NCI-H2029 (cell line): ENCODE measurements around the gene NR6A1.
"Not testable (repeated sequence)": the region's sequence is repeated elsewhere in the genome, so short reads cannot be mapped to it uniquely, and the experiment has no call there.

Experiments
- DNase-seq: peaks from one replicate; lab custom pipeline; 2025; lab: John Stamatoyannopoulos, UW

Gene NR6A1

DNA sequence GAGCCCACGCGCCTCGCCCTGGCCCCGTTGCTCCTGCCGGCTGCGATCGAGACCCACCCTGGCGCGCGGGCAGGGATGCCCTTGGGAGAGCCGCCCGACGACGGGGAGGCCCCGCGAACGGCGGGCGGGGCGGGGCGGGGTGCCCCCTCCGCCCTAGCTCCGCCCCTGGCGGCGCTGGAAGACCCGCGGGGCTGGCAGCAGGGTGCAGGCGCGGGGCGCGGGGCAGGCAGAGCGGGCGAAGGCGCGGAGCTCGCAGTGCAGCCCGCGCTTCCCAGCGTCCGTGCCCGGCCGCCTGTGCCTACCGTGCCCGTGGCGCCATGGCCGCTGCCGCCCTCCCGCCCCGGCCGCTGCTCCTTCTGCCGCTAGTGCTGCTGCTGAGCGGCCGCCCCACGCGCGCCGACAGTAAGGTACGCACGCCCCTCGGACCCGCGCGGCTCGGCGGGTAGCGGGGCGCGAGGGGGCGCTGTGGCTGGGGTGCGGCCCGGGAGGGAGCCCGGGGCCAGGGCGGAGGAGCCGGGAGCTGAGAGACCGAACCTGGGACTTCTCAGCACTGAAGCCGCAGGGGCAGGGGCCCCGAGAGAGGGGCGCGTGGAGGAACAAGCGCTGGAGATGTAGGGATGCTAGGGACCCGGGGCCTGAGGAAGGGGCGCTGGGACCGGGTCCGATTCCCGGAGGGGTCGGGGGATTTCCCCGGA lies 6.0 kb upstream of the NR6A1 start, which contains the start of gene OLFML2A:
Gene OLFML2A (plus strand): TSS at position 180 of the 695 bp plus-strand sequence. CDS start 138 bp downstream, at position 318.
- DNase-seq = no peak

- no peak for DNase-seq
Observed at GRCh38 chr9:124776618-124776953, 5.5 kb upstream of the NR6A1 start.

- peak; percentile 42 for DNase-seq
Observed at GRCh38 chr9:124774129-124774978, 3.2 kb upstream of the NR6A1 start.

DNA sequence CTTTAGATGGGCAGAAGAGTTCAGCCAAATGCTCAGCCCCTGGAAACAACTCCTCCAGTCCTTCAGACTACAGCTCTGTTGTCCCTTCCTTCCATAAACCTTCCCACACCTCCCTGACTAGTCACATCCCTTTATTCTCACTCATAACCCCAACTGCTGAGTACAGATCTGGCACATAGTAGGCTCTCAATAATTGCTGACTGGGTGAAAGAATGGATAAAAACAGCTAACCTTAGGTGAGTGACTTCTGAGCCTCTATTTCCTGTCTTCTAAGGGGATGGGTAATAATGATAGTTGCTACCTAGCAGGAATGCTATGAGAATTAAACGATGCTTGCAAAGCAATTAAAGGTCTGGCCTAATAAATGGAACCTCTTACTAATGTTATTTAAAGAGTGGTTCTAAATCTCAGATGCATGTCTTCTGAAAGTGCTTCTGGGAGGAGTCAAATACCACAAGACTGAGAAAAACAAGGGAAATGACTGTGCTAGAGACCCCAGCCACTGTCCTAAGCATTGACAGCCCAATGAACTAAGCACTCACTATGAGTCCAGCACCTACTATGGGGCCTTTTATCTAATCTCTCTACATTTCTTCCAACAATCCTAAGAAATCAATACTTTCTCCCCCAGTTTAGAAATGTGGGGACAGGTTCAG lies 2.5 kb upstream of the NR6A1 start:
- no peak for DNase-seq

DNA sequence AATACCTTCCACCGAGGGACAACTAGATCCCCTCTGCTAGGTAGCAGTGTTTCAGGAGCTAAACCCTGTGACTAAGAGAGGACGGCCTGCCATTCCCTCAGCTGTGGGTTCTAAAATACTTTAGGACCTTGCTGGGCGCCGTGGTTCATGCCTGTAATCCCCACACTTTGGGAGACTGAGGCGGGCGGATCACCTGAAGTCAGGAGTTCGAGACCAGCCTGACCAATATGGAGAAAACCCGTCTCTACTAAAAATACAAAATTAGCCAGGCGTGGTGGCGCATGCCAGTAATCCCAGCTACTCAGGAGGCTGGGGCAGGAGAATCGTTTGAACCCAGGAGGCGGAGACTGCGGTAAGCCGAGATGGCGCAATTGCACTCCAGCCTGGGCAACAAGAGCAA lies 1.8 kb upstream of the NR6A1 start:
- not testable (repeated sequence) for DNase-seq

- DNase-seq = peak; percentile 59
Observed at GRCh38 chr9:124771867-124772679, 962 bp upstream of the NR6A1 start.

DNA sequence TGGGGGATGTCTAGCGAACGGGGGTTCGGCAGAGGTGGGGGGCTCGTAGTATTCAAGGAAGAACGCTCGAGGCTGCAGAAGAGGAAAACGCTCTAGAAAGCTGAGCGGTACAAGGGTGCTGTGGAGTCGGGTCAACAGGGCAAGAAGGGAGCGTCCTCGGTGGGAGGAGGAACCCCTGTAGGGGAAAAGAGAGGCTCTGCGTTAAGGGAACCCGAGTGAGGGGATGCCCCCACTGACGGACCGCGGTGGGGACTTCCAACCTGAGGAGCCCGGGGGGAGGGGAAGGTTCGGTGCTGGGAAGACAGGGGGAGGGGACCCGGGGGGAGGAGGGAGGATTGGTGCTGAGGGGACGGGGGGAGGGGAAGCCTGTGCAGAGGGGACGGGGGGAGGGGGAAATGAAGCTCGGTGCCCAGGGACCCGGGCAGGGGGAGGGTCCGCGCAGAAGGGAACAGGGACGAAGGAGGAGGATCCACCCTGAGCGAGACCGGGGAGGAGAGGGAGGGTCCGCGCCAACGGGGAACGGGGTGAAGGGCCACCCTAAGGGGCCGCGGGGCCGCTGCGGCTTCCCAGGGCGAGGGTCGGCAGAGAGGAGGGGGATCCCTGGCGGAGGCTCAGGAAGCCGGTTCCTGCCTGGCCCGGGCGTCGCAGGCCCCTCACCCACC lies 621 bp downstream of the NR6A1 start:
- DNase-seq = no peak

GRCh38 chr9:124769549-124770358 lies 1.4 kb downstream of the NR6A1 start:
- DNase-seq = no peak

DNA sequence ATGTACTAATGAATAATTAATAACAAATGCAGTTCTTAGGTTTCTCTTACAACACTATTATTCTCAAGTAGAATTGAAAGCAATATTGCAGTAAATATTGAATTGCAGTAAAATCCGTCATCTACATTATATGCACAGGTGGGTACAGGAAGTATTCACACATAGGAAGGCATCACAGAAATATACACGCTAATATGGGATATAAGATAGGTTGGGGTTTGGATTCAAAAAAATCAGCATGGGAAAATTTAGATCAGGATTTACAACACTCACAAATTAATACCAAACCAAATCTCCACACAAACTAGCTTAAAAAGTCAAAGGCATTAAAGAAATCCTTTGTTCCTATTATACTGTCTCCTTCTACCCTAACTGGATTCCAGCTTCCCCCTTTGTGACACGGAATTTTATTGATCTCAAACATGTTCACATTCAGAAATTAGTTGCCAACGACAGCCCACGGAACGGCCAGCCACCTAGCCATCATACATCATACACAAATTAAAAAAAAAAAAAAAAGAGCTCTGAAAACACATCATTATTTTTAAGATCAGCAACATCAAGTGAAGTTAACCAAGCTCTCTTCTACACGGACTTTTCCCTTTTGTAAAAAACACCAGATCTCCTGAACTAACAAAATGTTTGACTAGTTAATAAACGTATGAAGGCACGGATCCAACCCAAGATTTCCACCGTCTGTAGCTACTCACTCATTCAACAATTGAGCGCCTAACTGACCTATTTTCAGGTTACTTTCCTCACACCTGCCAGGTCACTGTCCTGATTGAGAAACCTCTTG lies 2.2 kb downstream of the NR6A1 start:
- no peak for DNase-seq

DNA sequence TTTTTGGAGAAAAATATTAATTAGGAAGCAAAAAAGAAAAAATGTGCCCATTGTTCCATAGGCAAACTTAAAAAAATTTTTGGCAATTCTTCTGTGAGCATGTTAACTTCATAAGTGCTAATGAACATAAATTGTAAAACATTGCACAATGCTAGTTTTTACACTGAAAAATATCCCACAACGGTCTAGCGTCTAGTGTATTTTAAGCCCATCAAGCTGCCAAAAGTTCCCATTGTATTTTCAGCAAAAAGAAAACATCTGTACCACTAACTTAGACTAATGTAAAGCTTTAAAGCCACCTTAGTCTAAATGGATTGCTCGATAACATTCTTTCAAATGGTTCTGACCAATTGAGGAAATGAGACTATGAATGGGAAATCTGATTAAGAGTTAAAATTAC lies 2.8 kb downstream of the NR6A1 start:
- no peak for DNase-seq

GRCh38 chr9:124767821-124768220 lies 3.3 kb downstream of the NR6A1 start:
- DNase-seq = no peak

DNA sequence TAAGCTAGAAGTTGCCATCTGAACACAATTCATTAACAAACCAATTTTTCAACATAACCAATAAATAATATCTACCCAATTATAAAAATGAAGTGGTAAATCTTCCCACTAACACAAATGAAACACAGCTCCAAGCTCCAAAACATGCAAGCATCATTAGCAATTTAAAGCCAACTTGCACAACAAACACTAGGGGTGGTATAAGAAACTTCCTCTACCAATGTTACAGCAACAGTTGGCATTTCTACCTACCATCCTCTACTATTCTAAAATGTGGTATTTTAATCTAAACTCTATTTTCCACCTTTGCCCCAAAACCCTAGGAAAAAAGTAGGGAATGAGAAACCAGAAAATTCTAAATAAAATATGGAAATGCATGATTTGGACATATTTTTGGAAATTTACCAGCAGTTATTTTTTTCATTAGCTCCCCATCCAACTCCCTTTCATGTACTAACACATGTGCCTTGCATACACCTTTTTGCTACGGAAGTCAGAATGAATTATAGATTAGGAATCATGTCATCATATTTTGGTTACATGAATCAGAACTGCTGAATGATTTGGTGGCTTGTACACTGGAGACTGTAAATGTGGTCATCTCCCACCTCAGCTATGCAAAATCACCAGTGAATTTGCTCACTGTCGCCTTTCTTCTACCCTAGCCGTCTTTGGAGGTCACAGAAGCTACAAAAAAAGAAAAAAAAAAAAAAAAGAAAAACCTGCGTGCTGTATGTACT lies 4.1 kb downstream of the NR6A1 start:
- no peak for DNase-seq

GRCh38 chr9:124766326-124766725 lies 4.8 kb downstream of the NR6A1 start:
- DNase-seq = no peak

DNA sequence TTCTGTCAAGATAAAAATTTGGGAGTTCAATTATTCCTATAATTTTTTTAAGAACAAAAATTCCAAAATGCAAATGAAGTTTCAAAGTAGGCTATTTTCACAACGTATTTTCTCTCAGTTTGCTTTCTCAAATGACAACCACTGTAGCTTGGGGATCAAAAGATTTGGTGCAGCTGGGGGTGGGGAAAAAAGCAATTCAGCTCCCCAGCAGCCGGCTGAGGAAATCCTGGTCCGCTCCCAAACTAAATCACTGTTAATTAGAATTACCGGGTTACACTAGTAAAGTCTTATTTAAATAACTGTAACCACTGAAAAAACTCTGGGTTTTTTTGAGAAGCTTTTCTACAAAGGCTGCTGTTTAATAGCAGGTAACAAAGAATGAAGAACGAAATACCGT lies 5.7 kb downstream of the NR6A1 start:
- no peak for DNase-seq

- no peak for DNase-seq
Observed at GRCh38 chr9:124764774-124765438, 6.2 kb downstream of the NR6A1 start.

DNA sequence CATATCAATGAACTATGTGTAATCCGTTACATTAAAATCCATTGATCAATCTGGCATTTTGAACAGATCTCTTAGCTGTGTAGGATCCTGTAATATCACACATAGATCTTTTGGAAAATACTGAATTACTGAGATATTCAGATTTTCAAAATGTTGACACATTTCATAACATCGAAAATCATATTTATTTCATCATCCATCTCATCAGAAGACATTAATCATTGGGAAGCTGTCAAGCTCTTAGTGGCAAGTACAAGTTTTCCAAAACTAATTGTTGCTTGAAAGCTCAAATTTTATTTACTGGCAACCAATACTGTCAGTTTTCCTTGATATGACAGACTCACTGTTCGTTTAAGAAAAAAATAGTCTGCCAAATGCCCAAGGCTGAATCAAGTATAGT lies 8.5 kb downstream of the NR6A1 start:
- DNase-seq = no peak

DNA sequence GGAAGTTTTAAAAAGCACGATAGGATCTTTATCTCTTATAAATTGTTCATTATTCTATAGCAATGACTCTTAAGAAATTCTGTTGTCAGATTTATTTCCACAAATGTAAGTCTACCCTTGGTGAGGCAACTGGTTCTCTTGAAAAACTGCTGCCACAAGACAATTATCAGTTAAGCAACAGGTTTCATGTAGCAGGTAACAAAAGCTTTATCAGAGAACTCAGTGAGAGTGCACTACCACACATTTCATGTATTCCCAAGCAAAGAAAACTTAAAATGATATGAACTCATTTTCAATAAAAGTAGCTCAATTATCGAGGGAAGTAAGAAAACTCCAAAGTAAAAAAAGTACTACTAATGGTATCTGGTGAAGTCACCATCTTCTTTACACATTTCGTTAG lies 9.4 kb downstream of the NR6A1 start:
- DNase-seq = no peak

GRCh38 chr9:124761196-124761595 lies 9.9 kb downstream of the NR6A1 start:
- DNase-seq = no peak

DNA sequence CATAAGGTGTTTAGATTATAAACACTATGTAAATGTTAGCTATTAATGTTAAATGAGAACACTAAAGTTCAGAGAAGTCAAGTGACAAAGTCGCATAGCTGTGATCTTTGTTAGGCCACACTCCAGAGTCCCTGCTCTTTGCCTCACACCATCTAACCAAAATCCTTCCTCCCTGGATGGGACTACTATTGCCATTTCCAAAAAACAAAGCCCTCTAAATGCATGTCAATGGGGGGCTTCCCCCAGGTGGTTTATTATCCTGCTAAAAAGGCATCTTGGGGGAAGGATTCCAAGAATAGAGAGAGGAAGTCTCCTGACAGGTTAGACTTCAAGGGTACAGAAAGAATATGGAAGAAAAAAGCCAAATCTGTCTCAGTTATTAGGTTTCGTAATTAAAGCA lies 10.4 kb downstream of the NR6A1 start:
- no peak for DNase-seq
